Embryonic facial prominence (tissue), 1 donor: ENCODE results near the gene OXSR1.
"Not testable (repeated sequence)": the region's sequence is repeated elsewhere in the genome, so short reads cannot be mapped to it uniquely, and the experiment has no call there.

Experiments
- DNase-seq: peaks from one replicate; pipeline ENCODE4 v3.0.0-alpha.2; 2016; ENCODE audit errors: extremely low spot score

Gene OXSR1

DNA sequence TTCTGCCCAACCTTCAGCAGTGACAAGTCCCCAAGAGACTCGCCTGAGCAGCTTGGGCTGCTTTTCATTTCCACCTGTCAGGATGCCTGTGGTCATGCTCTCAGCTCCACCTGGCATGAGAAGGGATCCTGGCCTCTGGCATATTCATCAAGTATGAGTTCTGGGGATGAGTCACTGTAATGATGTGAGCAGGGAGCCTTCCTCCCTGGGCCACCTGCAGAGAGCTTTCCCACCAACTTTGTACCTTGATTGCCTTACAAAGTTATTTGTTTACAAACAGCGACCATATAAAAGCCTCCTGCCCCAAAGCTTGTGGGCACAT lies 23.4 kb upstream of the OXSR1 start:
- no peak for DNase-seq

- no peak for DNase-seq
Measured at GRCh38 chr3:38142959-38143358, 22.4 kb upstream of the OXSR1 start.

DNA sequence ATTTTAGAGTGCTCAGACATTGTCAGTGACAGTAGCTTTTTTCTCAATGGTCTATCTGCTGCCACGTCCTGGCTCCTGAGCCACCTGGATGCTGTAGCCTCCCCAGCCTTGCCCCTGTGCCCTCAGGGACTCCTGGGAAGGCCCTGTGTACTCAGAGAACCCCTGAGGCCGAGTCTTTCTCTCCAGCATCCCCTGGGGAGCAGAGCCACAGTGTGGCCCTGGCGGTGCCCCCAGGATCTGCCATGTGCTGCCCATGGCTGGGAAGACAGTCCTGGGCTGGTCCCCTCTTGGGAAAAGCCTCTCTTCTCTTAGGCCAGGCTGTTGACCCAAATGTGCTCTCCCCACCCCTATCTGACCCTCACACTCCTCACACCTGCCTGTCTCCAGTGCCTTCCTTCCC lies 21.8 kb upstream of the OXSR1 start:
- no peak for DNase-seq

- DNase-seq: no peak
Measured at GRCh38 chr3:38146504-38146903, 18.8 kb upstream of the OXSR1 start.

DNA sequence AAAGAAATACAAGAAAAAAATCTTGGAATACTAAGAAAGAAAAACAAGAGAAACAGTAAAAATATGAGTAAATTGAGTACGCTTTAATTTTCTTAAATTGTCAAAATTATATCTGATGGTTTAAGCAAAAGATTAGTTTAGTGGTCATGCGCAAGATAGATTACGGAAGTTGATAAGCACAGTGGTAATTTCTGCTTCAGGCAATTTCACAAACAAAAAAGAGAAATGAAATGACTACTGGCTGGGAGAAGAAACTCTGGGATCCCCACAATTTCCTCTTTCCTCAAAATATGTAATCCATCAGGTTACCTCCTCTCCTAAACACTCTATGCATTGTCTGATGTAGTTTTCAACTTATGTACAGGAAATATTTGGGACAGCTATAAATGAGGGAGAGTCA lies 17.9 kb upstream of the OXSR1 start:
- DNase-seq: no peak

DNA sequence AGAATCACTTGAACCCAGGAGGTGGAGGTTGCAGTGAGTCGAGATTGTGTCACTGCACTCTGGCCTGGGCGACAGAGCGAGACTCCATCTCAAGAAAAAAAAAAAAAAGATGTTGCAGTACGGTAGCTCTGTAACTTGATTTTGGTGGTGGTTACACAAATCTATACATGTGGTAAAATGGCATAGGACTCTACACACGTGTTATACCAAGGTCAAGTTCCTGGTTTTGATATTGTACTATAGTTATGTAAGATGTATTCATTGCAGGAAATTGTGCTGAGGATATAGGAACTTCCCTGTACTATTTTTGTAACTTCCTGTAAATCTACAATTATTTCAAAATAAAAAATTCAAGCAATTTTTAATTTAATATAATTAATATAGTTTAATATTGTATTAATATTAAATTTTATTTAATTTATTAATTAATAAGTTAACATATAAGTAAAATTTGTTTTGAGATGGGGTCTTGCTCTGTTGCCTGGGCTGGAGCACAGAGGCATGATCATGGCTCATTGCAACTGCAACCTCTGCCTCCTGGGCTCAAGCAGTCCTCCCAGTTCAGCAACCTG lies 16.9 kb upstream of the OXSR1 start:
- no peak for DNase-seq

- no peak for DNase-seq
Measured at GRCh38 chr3:38149708-38150107, 15.6 kb upstream of the OXSR1 start.

DNA sequence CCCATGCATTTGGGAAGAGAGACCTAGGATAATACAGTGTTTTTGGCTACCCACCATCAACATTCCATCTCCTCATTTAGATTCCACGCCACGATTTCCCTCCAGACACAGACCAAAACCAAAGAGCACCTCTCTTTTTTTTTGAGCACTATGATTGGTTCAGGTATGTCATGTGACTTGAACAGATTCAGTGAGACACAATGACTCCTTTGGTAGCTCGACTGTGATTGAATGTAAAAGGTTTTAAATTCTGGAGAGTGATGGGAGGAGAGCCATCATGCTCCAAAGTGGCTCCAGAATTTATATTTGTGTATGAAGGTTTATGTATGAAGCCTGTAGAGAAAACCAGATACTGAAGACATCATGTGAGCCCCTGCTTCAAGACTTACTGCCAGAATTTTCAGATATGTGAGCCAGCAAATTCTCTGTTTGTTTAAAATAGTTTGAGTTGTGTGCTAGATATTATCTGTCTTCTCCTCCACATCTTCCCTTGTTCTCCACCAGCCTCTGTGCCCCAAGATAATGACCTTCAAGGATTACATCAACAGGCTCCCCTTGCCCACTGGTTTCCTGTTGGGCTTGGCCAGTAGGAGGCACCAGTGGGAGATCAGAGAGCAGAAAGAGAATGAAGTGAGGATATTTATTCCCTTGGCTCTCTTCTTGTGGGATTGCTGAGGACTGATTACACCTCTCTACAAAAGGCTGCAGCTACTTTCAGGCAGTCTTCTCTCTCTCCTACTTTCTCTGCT lies 14.4 kb upstream of the OXSR1 start:
- no peak for DNase-seq

- DNase-seq: no peak
Measured at GRCh38 chr3:38151667-38152265, 13.6 kb upstream of the OXSR1 start.

GRCh38 chr3:38152609-38153008 lies 12.7 kb upstream of the OXSR1 start:
- no peak for DNase-seq

GRCh38 chr3:38153221-38153620 lies 12.1 kb upstream of the OXSR1 start:
- no peak for DNase-seq

- no peak for DNase-seq
Measured at GRCh38 chr3:38154033-38154494, 11.3 kb upstream of the OXSR1 start.

DNA sequence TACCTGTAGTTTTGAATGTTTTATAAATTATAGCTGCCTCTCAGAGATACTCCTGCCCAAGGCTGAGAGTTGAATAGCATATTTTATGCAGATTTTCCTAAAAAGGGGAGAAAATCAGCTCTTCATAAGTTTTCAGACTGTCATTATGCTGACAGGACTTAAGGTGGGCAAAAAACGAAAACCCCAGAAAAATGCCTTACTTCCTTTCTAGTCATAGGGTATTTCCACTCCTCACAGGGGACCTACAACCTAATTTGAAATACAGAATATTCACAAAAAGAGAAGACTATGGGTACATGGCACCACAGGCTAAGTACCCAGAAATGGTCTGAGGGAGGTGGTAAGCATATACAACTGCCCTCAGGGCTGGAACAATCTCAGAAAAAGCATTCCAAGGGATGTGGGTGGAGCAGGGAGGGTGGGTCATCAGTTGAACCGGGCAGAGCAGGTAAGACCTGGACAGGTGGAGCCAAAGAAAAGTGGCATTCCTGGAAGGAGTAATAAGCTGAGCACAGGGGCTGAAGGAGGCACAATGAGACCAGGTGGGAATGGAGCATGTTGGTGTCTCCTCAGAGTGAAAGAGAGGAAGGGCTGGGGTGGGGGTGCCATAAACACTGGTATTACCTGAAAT lies 10.6 kb upstream of the OXSR1 start:
- no peak for DNase-seq

DNA sequence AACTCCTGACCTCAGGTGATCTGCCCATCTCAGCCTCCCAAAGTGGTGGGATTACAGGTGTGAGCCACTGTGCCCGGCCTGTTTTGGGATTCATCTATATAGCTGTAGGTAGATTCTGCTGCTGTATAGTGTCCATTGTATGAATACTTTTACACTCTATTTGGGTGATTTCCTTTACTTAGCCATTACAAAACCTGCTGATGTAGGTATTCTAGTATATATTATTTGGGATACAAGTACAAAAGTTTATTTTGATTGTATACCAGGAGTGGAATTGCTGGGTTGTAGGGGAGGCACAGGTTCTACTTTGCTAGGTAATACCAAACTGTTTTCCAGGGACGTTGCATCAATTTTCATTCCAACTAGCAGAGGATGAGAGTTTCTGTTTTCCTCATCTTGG lies 9.5 kb upstream of the OXSR1 start:
- no peak for DNase-seq

DNA sequence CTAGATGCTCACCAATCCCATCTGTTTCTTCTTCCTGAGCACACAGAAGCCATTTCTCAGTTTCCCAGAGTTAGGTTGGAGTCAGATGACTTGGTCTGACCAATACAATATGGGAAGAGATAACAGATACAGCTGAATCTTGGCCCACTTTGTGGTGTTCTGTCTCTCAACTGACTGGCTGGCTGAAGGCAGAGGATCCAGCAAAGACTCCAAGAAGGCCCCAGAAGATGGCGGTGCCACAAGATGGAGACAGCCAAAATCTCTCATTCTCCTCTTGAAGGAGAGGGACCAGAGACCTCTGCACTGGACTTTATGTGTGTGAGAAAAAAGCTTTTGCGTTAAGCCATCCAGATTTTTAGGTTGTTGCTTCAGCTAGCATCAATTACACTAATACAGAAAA lies 8.2 kb upstream of the OXSR1 start:
- no peak for DNase-seq

DNA sequence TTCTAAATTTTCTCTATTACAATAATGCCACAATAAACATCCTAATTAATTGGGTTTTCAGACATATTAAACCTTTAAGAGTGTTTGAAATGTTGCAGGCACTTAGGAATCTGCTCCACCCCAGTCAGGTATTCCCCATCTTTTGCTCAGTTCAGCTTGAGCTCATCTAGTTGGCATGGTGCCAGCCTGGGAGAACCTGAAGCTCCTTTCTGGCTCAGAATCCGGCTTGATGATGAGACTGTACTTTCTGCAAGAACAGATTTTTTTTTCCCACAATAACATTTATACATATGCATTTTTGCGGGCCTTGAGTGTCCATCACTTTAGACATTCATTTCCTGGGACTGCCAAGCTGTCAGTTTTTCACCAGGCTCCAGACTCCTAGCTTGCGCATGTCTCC lies 7.7 kb upstream of the OXSR1 start:
- DNase-seq: no peak

DNA sequence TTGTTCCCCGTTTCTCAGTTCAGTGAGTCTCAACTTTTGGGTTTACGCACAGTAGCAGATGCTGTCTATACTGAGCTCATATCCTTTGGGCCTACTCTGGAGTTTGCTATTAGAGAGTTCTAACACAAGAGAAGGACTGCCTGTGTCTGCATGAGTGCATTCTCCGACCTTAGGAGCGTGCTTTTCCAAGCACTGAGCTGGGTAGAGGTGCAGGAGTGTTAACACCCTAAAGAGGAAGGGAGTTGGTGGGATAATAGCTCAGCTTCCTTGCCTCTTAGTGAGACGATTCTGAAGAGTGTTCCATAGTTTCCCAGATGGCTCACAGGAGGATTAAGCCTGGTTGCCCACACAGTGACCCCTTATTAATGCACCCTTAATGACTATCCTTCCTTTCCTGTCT lies 6.9 kb upstream of the OXSR1 start:
- DNase-seq: no peak

DNA sequence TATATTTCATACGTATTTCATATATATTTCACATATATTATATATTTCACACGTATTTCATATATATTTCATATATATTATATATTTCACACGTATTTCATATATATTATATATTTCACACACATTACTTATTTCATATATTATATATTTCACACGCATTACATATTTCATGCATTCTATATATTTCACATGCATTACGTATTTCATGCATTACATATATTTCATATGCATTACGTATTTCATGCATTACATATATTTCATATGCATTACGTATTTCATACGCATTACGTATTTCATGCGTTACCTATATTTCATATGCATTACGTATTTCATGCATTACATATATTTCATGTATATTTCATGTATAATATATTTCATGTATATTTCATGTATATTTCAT lies 4.6 kb upstream of the OXSR1 start:
- DNase-seq: not testable (repeated sequence)

GRCh38 chr3:38163117-38163840 lies 2.1 kb upstream of the OXSR1 start:
- no peak for DNase-seq

GRCh38 chr3:38163841-38164642 lies 1.3 kb upstream of the OXSR1 start:
- DNase-seq: no peak

DNA sequence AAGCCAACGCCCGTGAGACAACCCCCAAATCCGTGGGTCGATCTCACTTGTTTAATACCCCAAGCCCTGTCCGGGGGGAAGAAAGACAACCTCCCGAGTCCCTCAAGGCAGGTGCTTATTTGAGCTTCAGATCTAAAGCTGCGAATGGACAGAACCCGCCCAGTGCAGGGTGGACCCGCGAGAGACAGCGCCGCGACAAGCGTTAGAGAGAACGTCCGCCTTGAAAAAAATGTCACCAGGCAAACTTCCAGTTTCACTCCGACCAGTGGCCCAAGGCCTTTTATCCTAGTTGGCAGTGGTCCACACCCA lies 740 bp upstream of the OXSR1 start:
- DNase-seq: no peak
